Stimulated activated memory B cell treated with anti-CD40 and anti-IgM and Interleukin-4, amounts not matched to agents 10 μg/mL and 1 μg/mL and 100 μg/mL, for 72 hours (primary cell): Measurements from ENCODE around the gene WDR59.
"Not testable (repeated sequence)": the region's sequence is repeated elsewhere in the genome, so short reads cannot be mapped to it uniquely, and the experiment has no call there.

Experiments used
- ATAC-seq: fragments of 150-1000 bp; cut with Tn5 transposase; 2 replicates; pipeline ENCODE4 v1.10.0; 2021
- H3K27ac Mint-ChIP-seq: one replicate; pipeline ENCODE4 v1.8.0; 2022; ENCODE audit warnings: mild to moderate bottlenecking, mixed read lengths
- H3K27me3 Mint-ChIP-seq: one replicate; pipeline ENCODE4 v1.8.0; 2022; ENCODE audit warnings: mixed read lengths
- H3K36me3 Mint-ChIP-seq: one replicate; pipeline ENCODE4 v1.8.0; 2022; ENCODE audit warnings: mixed read lengths
- H3K4me1 Mint-ChIP-seq: one replicate; pipeline ENCODE4 v1.8.0; 2022; ENCODE audit warnings: mixed read lengths
- H3K4me3 Mint-ChIP-seq: one replicate; pipeline ENCODE4 v1.8.0; 2022; ENCODE audit warnings: mild to moderate bottlenecking, moderate library complexity, mixed read lengths
- H3K9me3 Mint-ChIP-seq: one replicate; pipeline ENCODE4 v1.8.0; 2022; ENCODE audit warnings: mixed read lengths

WDR59 gene

DNA sequence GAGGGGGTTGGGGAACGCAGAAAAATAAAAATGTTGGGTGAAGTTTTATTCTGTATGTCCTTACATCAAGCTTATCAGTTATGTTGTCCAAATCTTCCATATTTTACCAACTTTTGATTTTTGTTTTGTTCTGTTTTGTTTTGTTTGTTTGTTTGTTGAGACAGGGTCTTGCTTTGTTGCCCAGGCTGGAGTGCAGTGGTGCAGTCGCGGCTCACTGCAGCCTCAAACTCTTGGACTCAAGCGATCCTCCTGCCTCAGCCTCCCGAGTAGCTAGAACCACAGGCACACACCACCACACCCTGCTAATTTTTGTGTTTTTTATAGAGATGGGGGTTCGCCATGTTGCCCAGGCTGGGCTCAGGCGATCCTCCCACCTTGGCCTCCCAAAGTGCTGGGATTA lies 34.7 kb upstream of the WDR59 start:
- Mint-ChIP-seq H3K36me3 (peaks cover 12% of the 10 kb centered on the region), H3K4me1 (peaks cover 5% of the 10 kb centered on the region), H3K27ac (no peak overlapping the region), H3K4me3 (no peak overlapping the region), H3K27me3 (peaks cover 25% of the 10 kb centered on the region), H3K9me3 (peaks cover 12% of the 10 kb centered on the region)
- no peak for ATAC-seq

DNA sequence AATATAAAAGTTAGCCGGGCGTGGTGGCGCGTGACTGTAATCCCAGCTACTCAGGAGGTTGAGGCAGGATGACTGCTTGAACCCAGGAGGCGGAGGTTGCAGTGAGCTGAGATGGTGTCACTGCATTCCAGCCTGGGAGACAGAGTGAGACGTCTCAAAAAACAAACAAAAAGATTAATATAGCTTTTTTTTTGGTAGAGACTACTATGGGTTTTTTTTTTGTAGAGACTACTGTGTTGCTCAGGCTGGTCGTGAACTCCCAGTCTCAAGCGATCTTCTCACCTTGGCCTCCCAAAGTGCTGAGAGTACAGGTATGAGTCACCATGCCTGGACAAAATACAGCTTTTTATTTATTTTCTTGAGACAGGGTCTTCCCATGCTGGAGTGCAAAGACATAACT lies 34.1 kb upstream of the WDR59 start:
- H3K27me3 Mint-ChIP-seq = peaks cover 25% of the 10 kb centered on the region
- no peak overlapping the region for H3K4me3 Mint-ChIP-seq
- H3K36me3 Mint-ChIP-seq = peaks cover 12% of the 10 kb centered on the region
- peaks cover 12% of the 10 kb centered on the region for H3K9me3 Mint-ChIP-seq
- ATAC-seq = no peak
- no peak overlapping the region for H3K27ac Mint-ChIP-seq
- no peaks in the 10 kb centered on the region for H3K4me1 Mint-ChIP-seq

DNA sequence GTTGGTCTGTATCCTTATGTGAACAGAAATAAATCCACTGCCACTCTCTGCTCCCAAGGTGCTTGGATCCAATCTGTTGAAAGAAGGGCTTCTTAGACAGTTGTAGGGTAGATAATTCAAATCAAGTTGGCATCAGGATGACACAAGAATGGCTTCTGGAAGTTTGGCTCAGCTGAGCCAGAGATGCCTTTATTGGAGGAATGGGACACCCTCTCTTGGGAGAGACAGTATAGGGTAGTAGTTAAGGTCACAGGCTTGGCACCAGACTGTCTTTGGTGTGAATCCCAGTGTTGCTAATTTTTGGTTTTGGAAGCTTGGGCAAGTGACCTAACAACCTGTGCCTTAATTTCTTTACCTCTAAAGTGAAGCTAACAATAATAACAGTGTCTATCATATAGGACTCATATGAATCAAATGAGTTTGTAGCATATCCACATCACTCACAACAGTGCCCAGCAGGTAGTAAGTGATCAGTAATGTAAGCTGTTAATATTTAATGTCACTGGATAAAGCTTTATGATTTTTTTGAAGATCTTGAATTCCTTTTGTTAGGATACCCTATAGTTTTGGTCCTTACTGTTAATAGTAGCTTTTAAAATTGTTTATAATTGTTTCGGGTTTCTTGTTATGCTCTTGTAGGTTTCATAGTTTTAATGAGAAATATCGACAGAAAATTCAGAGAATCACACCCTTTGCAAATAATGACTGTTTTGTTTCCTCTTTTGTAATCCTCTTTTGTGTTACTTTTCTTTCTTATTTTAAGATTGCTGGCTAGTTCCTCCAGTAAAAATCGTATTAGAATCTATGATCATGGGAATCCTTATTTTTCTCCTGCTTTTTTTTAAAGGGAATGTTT lies 33.0 kb upstream of the WDR59 start:
- Mint-ChIP-seq H3K9me3 (peaks cover 12% of the 10 kb centered on the region), H3K27me3 (peaks cover 25% of the 10 kb centered on the region), H3K36me3 (peaks cover 12% of the 10 kb centered on the region), H3K27ac (no peak overlapping the region), H3K4me3 (no peak overlapping the region), H3K4me1 (peaks cover 4% of the 10 kb centered on the region)
- no peak for ATAC-seq

DNA sequence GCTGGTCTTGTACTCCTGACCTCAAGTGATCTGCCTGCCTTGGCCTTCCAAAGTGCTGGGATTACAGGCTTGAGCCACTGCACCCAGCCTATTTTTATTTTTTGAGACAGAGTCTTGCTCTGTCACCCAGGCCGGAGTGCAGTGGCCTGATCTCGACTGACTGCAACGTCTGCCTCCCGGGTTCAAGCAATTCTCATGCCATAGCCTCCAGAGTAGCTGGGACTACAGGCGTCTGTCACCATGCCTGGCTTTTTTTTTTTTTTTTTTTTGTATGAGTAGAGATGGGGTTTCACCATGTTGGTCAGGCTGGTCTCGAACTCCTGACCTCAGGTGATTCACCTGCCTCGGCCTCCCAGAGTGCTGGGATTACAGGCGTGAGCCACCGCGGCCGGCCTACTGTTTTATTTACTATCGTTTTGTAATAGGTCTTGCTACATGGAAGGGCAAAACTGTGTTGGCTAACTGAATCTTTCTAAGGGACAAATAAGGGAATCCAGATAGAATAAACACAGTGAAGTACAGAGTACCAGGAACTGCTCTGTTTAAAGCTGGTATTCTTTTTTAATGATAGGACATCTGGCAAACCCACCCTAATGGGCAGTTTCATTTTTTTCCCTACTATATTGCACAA lies 31.6 kb upstream of the WDR59 start:
- H3K4me3 Mint-ChIP-seq, H3K36me3 Mint-ChIP-seq, H3K27ac Mint-ChIP-seq, H3K9me3 Mint-ChIP-seq, ATAC-seq: not testable (repeated sequence)
- Mint-ChIP-seq H3K4me1 (peaks cover 18% of the 10 kb centered on the region), H3K27me3 (peaks cover 20% of the 10 kb centered on the region)

DNA sequence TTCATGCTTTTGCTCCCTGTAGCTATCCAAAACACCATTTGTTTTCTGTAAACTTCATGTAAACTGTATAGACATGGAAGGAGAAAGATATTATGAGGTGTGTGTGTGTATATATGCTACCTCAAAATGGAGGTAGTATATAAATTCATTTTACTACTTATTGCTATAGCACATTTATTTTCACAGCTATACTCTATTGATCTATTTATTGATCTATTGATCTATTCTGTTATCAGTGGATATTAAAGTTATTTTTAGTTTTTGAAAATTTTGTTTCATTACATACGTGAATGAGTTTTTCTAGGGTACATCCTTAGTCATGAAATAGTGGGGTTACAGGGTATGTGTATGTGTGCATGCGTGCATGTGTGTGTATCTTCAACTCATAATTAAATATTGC lies 29.4 kb upstream of the WDR59 start:
- ATAC-seq = no peak
- Mint-ChIP-seq H3K4me1 (peaks cover 19% of the 10 kb centered on the region), H3K27me3 (peaks cover 4% of the 10 kb centered on the region), H3K9me3 (no peaks in the 10 kb centered on the region), H3K36me3 (no peaks in the 10 kb centered on the region), H3K4me3 (no peak overlapping the region), H3K27ac (no peak overlapping the region)

DNA sequence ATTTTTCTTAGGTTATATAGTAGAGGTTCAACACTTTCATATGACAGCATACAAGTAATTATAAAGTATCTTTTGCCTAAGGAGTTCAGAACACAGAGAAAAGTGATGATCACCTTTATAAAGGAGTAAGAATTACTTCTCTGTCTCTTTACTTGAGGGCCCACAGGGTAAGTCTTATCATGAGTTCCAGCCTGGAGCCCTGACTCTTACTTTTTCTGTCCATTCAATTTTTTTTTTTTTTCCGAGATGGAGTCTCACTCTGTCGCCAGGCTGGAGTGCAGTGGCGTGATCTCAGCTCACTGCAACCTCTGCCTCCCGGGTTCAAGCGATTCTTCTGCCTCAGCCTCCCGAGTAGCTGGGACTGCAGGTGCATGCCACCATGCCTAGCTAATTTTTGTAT lies 28.2 kb upstream of the WDR59 start:
- ATAC-seq, H3K27me3 Mint-ChIP-seq, H3K4me3 Mint-ChIP-seq, H3K27ac Mint-ChIP-seq, H3K9me3 Mint-ChIP-seq, H3K36me3 Mint-ChIP-seq: not testable (repeated sequence)
- H3K4me1 Mint-ChIP-seq = peaks cover 19% of the 10 kb centered on the region

DNA sequence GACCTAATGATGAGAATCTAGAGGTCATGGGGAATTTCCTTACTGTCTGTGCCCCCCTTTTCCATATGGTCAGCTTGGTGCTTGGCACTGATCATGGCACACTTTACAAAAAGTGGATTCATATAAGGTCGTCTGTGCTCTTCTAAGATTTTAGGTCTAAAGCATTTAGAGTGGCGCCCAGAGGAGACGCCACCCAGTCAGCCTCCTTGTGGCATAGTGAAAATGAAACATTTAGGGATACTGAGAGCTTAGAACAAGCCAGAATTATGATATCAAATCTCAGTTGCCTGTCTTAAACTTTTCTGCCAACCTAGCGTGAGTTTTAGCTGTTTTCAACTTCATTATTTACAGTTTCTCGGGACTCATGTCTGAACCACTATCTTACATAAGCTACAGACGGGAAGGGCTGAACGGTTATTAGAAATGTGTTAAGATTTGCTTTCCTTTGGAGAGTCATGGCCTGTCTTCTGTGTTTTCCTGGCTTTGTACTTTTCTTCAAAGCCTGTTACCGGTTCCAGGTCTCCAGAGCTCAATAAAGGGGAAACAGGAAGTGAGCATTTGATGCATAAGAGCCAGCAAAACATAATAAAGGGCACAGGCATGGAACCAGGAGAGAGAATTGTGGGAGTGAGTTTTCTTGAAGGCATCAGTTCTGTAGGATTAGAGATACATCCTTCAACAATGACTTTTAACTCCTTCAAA lies 27.6 kb upstream of the WDR59 start:
- Mint-ChIP-seq H3K4me3 (peak overlapping the region; percentile 24), H3K9me3 (no peaks in the 10 kb centered on the region), H3K27me3 (peaks cover 7% of the 10 kb centered on the region), H3K27ac (peak overlapping the region; percentile 27), H3K4me1 (peaks cover 19% of the 10 kb centered on the region), H3K36me3 (no peaks in the 10 kb centered on the region)
- ATAC-seq = peak; percentile 21

DNA sequence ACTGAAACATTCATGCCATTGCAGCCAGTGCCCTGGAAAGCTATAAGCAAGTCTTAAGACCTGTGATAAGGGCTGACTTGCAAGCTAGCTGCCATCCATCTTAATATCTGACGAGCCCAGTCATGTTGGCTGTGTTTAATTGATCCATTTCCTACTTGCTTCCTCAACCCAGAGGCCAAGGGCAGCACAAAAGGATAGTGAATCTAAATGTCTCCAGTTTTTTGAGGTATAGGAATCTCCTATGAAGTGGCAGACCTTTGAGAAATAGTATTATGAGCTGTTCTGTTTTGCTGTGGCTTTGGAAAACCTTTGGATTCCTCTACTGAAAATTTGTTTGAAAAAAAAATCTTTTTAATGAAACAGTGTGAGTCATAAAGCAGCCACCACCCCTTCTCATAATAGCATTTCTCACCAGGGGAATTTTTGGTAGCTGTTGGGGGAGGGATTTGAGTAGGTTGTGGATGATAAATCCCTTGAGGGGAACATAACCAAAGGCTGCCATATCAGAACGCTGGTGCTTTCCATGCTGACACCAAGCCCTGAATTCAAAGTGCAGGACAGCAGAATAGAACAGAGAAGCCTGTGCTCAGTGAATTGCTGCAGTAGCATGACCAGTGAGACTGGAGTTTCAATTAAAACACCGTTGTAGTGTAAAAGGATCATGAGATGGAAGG lies 26.8 kb upstream of the WDR59 start:
- peak overlapping the region; percentile 27 for H3K27ac Mint-ChIP-seq
- H3K36me3 Mint-ChIP-seq = no peaks in the 10 kb centered on the region
- peak; percentile 92 for ATAC-seq
- no peak overlapping the region for H3K4me3 Mint-ChIP-seq
- peaks cover 19% of the 10 kb centered on the region for H3K4me1 Mint-ChIP-seq
- H3K27me3 Mint-ChIP-seq = peaks cover 7% of the 10 kb centered on the region
- no peaks in the 10 kb centered on the region for H3K9me3 Mint-ChIP-seq

DNA sequence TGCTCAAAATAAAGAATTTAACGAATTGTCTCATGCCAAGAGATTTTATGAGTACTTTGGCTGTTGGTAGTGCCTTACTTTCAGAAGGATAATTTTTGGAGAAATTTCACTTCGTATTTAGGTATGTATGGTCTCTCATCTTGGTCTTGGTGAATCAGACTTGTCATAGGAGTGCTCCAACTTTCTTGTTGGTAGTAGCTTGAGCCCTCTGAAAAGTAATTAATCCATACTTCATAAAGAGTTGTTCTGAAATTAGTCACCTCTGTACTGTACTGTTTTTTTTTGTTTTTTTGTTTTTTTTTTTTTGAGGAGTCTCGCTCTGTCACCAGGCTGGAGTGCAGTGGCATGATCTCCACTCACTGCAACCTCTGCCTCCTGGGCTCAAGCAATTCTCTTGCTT lies 25.5 kb upstream of the WDR59 start:
- Mint-ChIP-seq H3K27me3 (peaks cover 7% of the 10 kb centered on the region), H3K9me3 (no peaks in the 10 kb centered on the region), H3K36me3 (no peaks in the 10 kb centered on the region), H3K4me3 (no peak overlapping the region), H3K27ac (no peak overlapping the region), H3K4me1 (peaks cover 19% of the 10 kb centered on the region)
- no peak for ATAC-seq

DNA sequence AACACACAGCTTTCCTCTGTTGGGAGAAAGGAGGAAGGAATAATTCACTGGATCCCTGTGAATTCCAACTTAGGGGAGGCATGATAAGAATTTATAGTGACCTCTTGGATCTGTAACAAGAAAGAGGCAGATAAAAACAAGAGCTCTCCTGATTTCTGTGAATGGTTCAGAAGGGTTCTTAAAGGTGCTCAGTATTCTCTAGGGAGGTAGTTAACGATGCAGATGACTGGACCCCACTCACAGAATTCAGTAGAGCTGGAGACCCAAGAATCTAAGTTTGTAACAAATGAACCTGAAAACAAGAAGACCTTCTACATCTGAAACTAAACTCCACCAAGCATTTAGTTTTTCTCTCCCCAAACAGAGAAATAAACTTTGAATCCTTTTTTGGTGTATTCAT lies 22.5 kb upstream of the WDR59 start:
- no peak overlapping the region for H3K27ac Mint-ChIP-seq
- no peaks in the 10 kb centered on the region for H3K36me3 Mint-ChIP-seq
- no peak for ATAC-seq
- peaks cover 10% of the 10 kb centered on the region for H3K4me1 Mint-ChIP-seq
- peaks cover 25% of the 10 kb centered on the region for H3K27me3 Mint-ChIP-seq
- no peaks in the 10 kb centered on the region for H3K9me3 Mint-ChIP-seq
- no peak overlapping the region for H3K4me3 Mint-ChIP-seq

DNA sequence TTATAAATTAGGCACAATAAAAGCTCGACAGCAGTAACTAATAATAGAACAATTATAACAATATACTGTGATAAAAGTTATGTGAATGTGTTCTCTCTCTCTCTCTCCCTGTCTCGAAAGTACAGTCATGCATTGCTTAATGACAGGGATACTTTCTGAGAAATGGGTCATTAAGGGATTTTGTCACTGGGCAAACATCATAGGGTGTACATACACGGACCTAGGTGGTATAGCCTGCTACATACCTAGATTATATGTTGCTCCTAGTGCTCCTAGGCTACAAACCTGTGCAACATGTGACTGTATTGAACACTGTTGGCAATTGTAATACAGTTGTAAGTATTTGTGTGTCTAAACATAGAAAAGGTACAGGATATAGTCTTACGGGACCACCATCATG lies 20.8 kb upstream of the WDR59 start:
- Mint-ChIP-seq H3K4me1 (peaks cover 5% of the 10 kb centered on the region), H3K36me3 (no peaks in the 10 kb centered on the region), H3K4me3 (no peak overlapping the region), H3K9me3 (no peaks in the 10 kb centered on the region), H3K27ac (no peak overlapping the region), H3K27me3 (peaks cover 35% of the 10 kb centered on the region)
- no peak for ATAC-seq

DNA sequence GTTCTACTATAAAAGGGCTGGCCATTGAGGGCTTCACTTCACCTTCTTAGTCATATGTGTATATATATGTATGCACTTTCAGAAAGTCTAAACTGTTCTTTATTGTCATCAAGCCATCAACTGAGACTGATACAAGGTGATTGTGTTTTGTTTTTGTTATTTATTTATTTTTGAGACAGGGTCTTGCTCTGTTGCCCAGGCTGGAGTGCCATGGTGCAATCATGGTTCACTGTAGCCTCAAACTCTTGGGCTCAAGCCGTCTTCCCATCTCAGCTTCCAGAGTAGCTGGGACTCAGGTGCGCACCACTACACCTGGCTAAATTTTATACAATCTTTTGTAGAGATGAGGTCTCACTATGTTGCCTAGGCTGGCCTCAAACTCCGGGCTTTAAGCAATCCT lies 19.5 kb upstream of the WDR59 start:
- H3K4me1 Mint-ChIP-seq = peaks cover 15% of the 10 kb centered on the region
- no peak for ATAC-seq
- H3K27me3 Mint-ChIP-seq = peaks cover 44% of the 10 kb centered on the region
- no peaks in the 10 kb centered on the region for H3K9me3 Mint-ChIP-seq
- no peak overlapping the region for H3K27ac Mint-ChIP-seq
- H3K4me3 Mint-ChIP-seq = no peak overlapping the region
- no peaks in the 10 kb centered on the region for H3K36me3 Mint-ChIP-seq

DNA sequence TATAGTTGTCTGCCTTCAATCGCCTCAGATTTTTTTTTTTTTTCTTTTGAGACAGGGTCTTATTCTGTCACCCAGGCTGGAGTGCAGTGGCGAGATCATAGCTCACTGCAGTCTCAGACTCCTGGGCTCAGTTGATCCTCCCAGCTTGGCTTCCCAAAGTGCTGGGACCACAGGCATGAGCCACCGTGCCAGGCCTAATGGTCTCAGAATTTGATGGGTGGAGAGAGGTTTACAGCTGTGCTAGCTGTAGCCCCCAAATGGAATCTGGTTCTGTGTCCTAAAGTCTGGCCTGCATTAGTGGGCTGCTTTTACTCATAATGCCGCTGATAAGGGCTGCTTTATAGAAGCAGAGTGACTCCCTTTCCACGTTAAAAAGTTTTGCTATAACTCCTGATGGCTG lies 19.0 kb upstream of the WDR59 start:
- H3K9me3 Mint-ChIP-seq = no peaks in the 10 kb centered on the region
- no peak for ATAC-seq
- no peaks in the 10 kb centered on the region for H3K36me3 Mint-ChIP-seq
- no peak overlapping the region for H3K4me3 Mint-ChIP-seq
- no peak overlapping the region for H3K27ac Mint-ChIP-seq
- H3K27me3 Mint-ChIP-seq = peaks cover 39% of the 10 kb centered on the region
- H3K4me1 Mint-ChIP-seq = peaks cover 15% of the 10 kb centered on the region

DNA sequence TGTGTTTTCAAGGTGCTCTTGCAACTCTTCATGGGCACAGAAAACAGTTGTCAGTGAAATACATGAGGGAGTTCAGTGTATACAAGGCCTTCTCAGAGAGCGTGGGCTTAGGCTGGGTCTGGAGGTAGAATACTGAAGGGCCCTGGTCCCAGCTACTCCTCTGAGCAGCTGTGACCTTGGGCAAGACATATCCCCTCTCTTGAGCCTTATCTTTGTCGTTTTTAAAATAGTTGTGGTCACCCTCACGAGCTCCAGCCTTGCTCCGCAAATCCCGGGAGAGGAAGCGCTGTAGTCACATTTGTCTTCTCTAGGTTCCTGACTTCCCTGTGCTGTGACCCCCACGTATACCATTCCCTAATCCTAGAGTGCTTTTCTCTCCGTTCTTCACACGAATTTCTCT lies 17.6 kb upstream of the WDR59 start:
- H3K27me3 Mint-ChIP-seq = peaks cover 39% of the 10 kb centered on the region
- H3K36me3 Mint-ChIP-seq = no peaks in the 10 kb centered on the region
- H3K9me3 Mint-ChIP-seq = no peaks in the 10 kb centered on the region
- H3K4me3 Mint-ChIP-seq = no peak overlapping the region
- no peak overlapping the region for H3K27ac Mint-ChIP-seq
- ATAC-seq = no peak
- H3K4me1 Mint-ChIP-seq = peaks cover 21% of the 10 kb centered on the region

DNA sequence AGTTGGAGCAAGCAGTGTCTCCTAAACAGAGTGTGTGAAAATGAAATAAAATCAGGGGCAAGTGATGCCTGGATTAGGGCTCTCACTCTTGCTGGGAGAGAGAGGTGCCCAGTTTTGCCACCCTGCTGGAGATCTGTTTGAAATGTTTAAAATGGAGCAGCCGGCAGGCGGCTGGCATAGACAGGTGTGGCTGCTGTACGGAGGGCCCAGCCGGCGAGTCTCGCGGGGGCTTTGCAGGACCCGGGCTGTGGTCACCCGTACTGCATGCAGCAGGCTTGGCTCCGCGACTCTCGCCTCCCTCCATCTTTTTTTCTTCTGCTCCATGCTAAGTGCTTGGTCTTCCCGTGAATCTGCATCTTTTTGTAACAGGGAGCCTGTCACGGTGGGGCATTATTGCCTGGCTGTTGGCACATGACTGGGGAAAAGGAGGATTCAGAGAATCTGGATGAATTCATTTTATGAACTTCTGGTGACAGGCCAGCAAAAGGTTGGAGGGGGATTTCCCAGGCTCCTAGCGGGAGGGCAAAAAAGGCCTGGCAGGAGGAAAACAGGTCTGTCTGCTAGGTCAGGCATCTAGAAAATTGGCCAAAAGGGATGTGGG lies 15.7 kb upstream of the WDR59 start:
- H3K4me1 Mint-ChIP-seq = peaks cover 21% of the 10 kb centered on the region
- H3K9me3 Mint-ChIP-seq = no peaks in the 10 kb centered on the region
- H3K36me3 Mint-ChIP-seq = no peaks in the 10 kb centered on the region
- H3K27me3 Mint-ChIP-seq = peaks cover 56% of the 10 kb centered on the region
- peak overlapping the region; percentile 75 for H3K4me3 Mint-ChIP-seq
- ATAC-seq = no peak
- no peak overlapping the region for H3K27ac Mint-ChIP-seq
